SH-SY5Y (cell line): Measurements from ENCODE around the gene GRIFIN.

Experiments
- GATA2 ChIP-seq: IDR thresholded peaks from 2 replicates; pipeline ENCODE4 v1.6.1; 2011; ENCODE audit warnings: mild to moderate bottlenecking, low read depth, low read length
- GATA3 ChIP-seq: IDR thresholded peaks from 2 replicates; pipeline ENCODE4 v1.6.1; 2011; ENCODE audit warnings: low read depth, mild to moderate bottlenecking, low read length, moderate library complexity

DNA sequence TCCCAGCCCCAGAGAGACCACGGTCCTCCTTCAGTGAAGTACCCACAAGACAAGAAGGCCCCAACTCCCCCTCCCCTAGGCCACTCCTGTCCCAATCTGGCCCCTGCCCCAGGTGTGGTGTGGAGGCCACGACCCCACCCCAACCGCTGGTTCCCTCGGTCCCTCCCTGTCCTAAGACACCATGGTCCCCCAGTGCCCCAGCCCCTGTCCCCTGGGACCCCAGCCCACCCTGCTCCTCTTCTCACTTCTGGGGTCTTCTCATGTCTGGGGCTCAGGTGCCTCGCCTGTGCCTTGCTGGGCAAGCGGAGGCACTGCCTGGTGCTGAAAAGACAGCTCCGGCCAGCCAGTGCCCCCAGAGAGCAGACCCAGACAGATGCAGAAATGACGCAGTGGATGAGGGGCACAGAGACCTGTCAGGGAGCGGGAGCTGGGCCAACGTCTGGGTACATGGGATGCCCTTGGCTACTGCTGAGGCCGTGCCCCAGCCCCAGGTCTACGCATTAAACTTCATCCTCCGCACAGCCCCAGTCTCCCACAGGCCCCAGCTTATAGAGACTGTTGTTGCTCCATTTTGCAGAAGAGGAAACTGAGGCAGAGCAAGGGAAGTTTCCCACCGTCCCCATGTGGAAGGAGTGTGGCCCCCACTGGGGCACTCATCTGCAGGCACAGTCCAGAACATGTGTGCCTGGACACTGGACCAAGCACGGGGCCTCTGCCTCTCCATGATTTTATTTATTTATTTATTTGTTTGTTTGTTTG, 14.8 kb downstream of the GRIFIN start:
- no peak for TF ChIP-seq GATA3
- no peak for TF ChIP-seq GATA2
